HL-60 (cell line): ENCODE data around the gene SPG21.

Source experiments
- CTCF ChIP-seq: IDR thresholded peaks from one replicate; pipeline ENCODE4 v1.5.1; 2011; ENCODE audit warnings: low read length, control low read depth, inconsistent platforms; ENCODE audit not compliant: insufficient read depth
- GABPA ChIP-seq: IDR thresholded peaks from 2 replicates; pipeline ENCODE4 v1.6.1; 2012; ENCODE audit warnings: low read depth

GRCh38 chr15:64954395-64954794, 35.3 kb downstream of the SPG21 start:
- no peak for TF ChIP-seq GABPA
- no peak for TF ChIP-seq CTCF
